ENCODE results near the gene SORCS2. TPM values are rescaled to one million over a fixed set of nuclear protein-coding genes. Genes with fewer than 3 reads are reported as not detected.

Gene SORCS2
- total and polyA plus RNA-seq, 2 of the 4 experiments (the other 2 are of a cell fraction): 0.36 to 0.62 TPM

GRCh38 chr4:7683126-7683703 lies 490.9 kb downstream of the SORCS2 start:
- no TSS peak for BruUV-seq (replicated peaks)
- Histone ChIP-seq H3K9ac (ENCODE audit: low read depth, low read length) (no peak overlapping the region), H3K14ac (replicated peaks; ENCODE audit: low read depth, low read length) (no peak overlapping the region), H4K8ac (ENCODE audit: low read depth in 2 of 2, low read length in 2 of 2) (no peak overlapping the region), H2AK9ac (replicated peaks; ENCODE audit: low read depth, low read length, poor library complexity) (no peak overlapping the region), H4K91ac (ENCODE audit: insufficient read depth, low read depth, low read length) (no peak overlapping the region), H3K9me3 (ENCODE audit: control insufficient read depth, insufficient read depth, low read length) (peaks cover 27% of the 10 kb centered on the region), H3K23ac (ENCODE audit: low read depth, low read length) (no peak overlapping the region), H3K4me1 (ENCODE audit: control insufficient read depth, insufficient read depth, low read length) (no peaks in the 10 kb centered on the region), H3K4me2 (ENCODE audit: low read depth, low read length) (no peak overlapping the region), H4K5ac (ENCODE audit: low read depth, low read length) (no peak overlapping the region), H3K79me1 (ENCODE audit: low read depth in 1 of 2, low read length in 2 of 2) (no peaks in the 10 kb centered on the region), H3K27ac (ENCODE audit: insufficient read depth, low read length) (no peak overlapping the region), H2BK15ac (ENCODE audit: low read depth, low read length) (no peak overlapping the region), H3K4ac (ENCODE audit: low read depth, low read length) (no peak overlapping the region), H3K4me3 (ENCODE audit: insufficient read depth, low read depth, low read length) (no peak overlapping the region), H2BK120ac (ENCODE audit: low read depth, low read length) (no peak overlapping the region), H2AK5ac (ENCODE audit: low read depth, low read length) (no peak overlapping the region), H4K20me1 (ENCODE audit: insufficient read depth, low read length) (no peaks in the 10 kb centered on the region), H3K56ac (ENCODE audit: extremely low read depth, insufficient read depth, low read length) (no peak overlapping the region), H3K27me3 (ENCODE audit: control insufficient read depth, insufficient read depth, low read length) (peaks cover 64% of the 10 kb centered on the region), H3K9me1 (ENCODE audit: insufficient read depth, low read length) (no peaks in the 10 kb centered on the region), H2BK5ac (ENCODE audit: low read depth, low read length, poor library complexity, severe bottlenecking) (no peak overlapping the region), H3K36me3 (ENCODE audit: control insufficient read depth, insufficient read depth, low read length) (no peaks in the 10 kb centered on the region), H2AFZ (replicated peaks; ENCODE audit: low read length, poor library complexity) (no peak overlapping the region), H3K18ac (ENCODE audit: low read depth, low read length) (no peak overlapping the region), H2BK20ac (ENCODE audit: low read depth, low read length) (no peak overlapping the region)
- dilution Hi-C loops (cut with HindIII; ENCODE audit: low sequenced_read_pairs, unreplicated experiment) (no loop called here), intact Hi-C loops (cut with micrococcal nuclease) (no loop called here), in situ Hi-C loops (cut with MboI; ENCODE audit: low sequenced_read_pairs) (no loop called here)
- POLR2A ChIA-PET (ENCODE audit: unreplicated experiment): interaction anchor here (0.6 kb wide), 1 partner anchor 844 kb away, joined by 21 read pairs; no protein-coding TSS in a partner anchor
- WGBS, 2 experiments (ENCODE audit: extremely low coverage in 2 of 2, insufficient read length in 1 of 2): no CpG with 5 or more reads among the region's 5 CpGs
- no peak for ATAC-seq (ENCODE audit: low read depth)
- CTCF ChIA-PET: no interaction called here
- no peak for DNase-seq
- no peak for TF ChIP-seq RAD21 (IDR thresholded peaks at IDR 0.05; ENCODE audit: low read length)
